GM12878 (cell line): ENCODE results near the gene SKAP1. TPM values are rescaled to one million over a fixed set of nuclear protein-coding genes. Genes with fewer than 3 reads are reported as not detected.

Experiments
- ATAC-seq: fragments of 200-7000 bp; cut with Tn5 transposase; 3 replicates; pipeline ENCODE4 v1.9.1; 2020; ENCODE audit warnings: mild to moderate bottlenecking, moderate library complexity
- Bru-seq: library from RNA; stranded (reverse); fragments of 400-500 nt; gene quantifications from one replicate; lab custom pipeline; 2021; lab: Mats Ljungman, UMichigan
- BruChase-seq, 2 experiments: library from RNA; stranded (reverse); fragments of 400-500 nt; gene quantifications; one replicate each; lab custom pipeline; 2021; lab: Mats Ljungman, UMichigan
- BruUV-seq: library from RNA; stranded (reverse); fragments of 400-500 nt; replicated peaks from 2 replicates; lab custom pipeline; 2021; lab: Mats Ljungman, UMichigan
- CTCF ChIA-PET: fragments of 300-600 bp; sonication (Branson Sonifier 250); formaldehyde crosslinking; extraction: SDS; loops from one replicate; lab custom pipeline; 2021; ENCODE audit warnings: inconsistent platforms; lab: Yijun Ruan, JAX
- POLR2A ChIA-PET: fragments of 350-600 bp; formaldehyde crosslinking; extraction: SDS; loops from one replicate; lab custom pipeline; 2021; ENCODE audit warnings: inconsistent platforms; lab: Charles Lee
- RAD21 ChIA-PET: fragments of 300-600 bp; sonication (Branson Sonifier 250); formaldehyde crosslinking; loops from one replicate; lab custom pipeline; 2023; ENCODE audit warnings: antibody characterized with exemption; ENCODE audit not compliant: unreplicated experiment; lab: Charles Lee
- SMC1A ChIA-PET: fragments of 300-600 bp; sonication (Branson Sonifier 250); formaldehyde crosslinking; loops from one replicate; lab custom pipeline; 2023; ENCODE audit not compliant: unreplicated experiment, uncharacterized antibody; lab: Charles Lee
- DNase-seq: peaks from one replicate; pipeline ENCODE4 v3.0.0-alpha.2; 2011; ENCODE audit warnings: low read depth, low spot score
- FAIRE-seq: peaks from 3 replicates; lab custom pipeline; 2011; peaks lifted over from hg19 to GRCh38; lab: Jason Lieb, UNC
- H2AFZ ChIP-seq: 2 replicates; pipeline ENCODE4 v1.6.0; 2011; ENCODE audit warnings: low read depth, low read length, control low read depth; ENCODE audit not compliant: control insufficient read depth
- H3K27ac ChIP-seq: 2 replicates; pipeline ENCODE4 v1.5.1; 2011; ENCODE audit warnings: control low read depth; ENCODE audit not compliant: control insufficient read depth, insufficient read depth
- H3K27me3 ChIP-seq, 2 experiments: replicated peaks in 1 of 2; 2 replicates each; pipeline versions ENCODE4 v1.6.0 to v1.6.1; 2011; ENCODE audit warnings: low read length in 1 of 2; ENCODE audit not compliant: control insufficient read depth in 2 of 2, insufficient read depth in 2 of 2
- H3K36me3 ChIP-seq, 2 experiments: 2 replicates each; pipeline ENCODE4 v1.5.1; 2011; ENCODE audit warnings: low read length in 1 of 2; ENCODE audit not compliant: control insufficient read depth in 2 of 2, insufficient read depth in 2 of 2
- H3K4me1 ChIP-seq: 2 replicates; pipeline ENCODE4 v1.6.1; 2011; ENCODE audit warnings: mild to moderate bottlenecking, low read length, moderate library complexity, mixed read lengths; ENCODE audit not compliant: control insufficient read depth, insufficient read depth
- H3K4me2 ChIP-seq: 2 replicates; pipeline ENCODE4 v1.6.0; 2011; ENCODE audit warnings: control low read depth; ENCODE audit not compliant: control insufficient read depth, insufficient read depth
- H3K4me3 ChIP-seq: fragments of 200-600 bp; sonication (generic); 2 replicates; pipeline ENCODE4 v1.5.1; 2016
- H3K79me2 ChIP-seq: 2 replicates; pipeline ENCODE4 v1.6.0; 2011; ENCODE audit warnings: low read length; ENCODE audit not compliant: control insufficient read depth, insufficient read depth
- H3K9ac ChIP-seq: 2 replicates; pipeline ENCODE4 v1.8.0; 2011; ENCODE audit warnings: low read length, control low read depth, mixed read lengths; ENCODE audit not compliant: control insufficient read depth, insufficient read depth
- H3K9me3 ChIP-seq: replicated peaks from 3 replicates; pipeline ENCODE4 v1.5.1; 2011; ENCODE audit warnings: mild to moderate bottlenecking, low read length; ENCODE audit not compliant: control insufficient read depth, insufficient read depth
- H4K20me1 ChIP-seq: 2 replicates; pipeline ENCODE4 v1.6.0; 2011; ENCODE audit not compliant: control insufficient read depth, insufficient read depth
- CREM ChIP-seq: IDR thresholded peaks from 2 replicates; pipeline ENCODE4 v1.6.1; 2014; ENCODE audit warnings: antibody characterized with exemption, low read depth
- FOS ChIP-seq: IDR thresholded peaks from 3 replicates; pipeline ENCODE4 v1.6.1; 2011; ENCODE audit warnings: borderline replicate concordance; ENCODE audit not compliant: insufficient read length; ENCODE audit errors: extremely low read depth
- FOXK2 ChIP-seq: fragments of 450-650 bp; IDR thresholded peaks from 2 replicates; pipeline ENCODE4 v1.6.1; 2017; ENCODE audit warnings: mild to moderate bottlenecking, moderate library complexity
- IKZF1 ChIP-seq: fragments of 450-650 bp; conservative IDR thresholded peaks from 2 replicates; pipeline ENCODE4 v1.6.1; 2017; ENCODE audit warnings: antibody characterized with exemption, mild to moderate bottlenecking
- IRF4 ChIP-seq: IDR thresholded peaks from 2 replicates; pipeline ENCODE4 v1.6.1; 2011; ENCODE audit warnings: low read depth, low read length
- MEF2B ChIP-seq: fragments of 450-650 bp; IDR thresholded peaks from 2 replicates; pipeline ENCODE4 v1.6.1; 2018; ENCODE audit warnings: mild to moderate bottlenecking, moderate library complexity; ENCODE audit not compliant: partially characterized antibody, poor library complexity, severe bottlenecking
- MTA3 ChIP-seq: IDR thresholded peaks from 2 replicates; pipeline ENCODE4 v1.6.1; 2012; ENCODE audit warnings: low read length, inconsistent platforms, borderline replicate concordance
- NR2F1 ChIP-seq: fragments of 450-650 bp; conservative IDR thresholded peaks from 2 replicates; pipeline ENCODE4 v1.6.1; 2017; ENCODE audit warnings: mild to moderate bottlenecking
- SRF ChIP-seq, 2 experiments: IDR thresholded peaks; 2 replicates each; pipeline ENCODE4 v1.6.1; 2011; ENCODE audit warnings: low read depth in 2 of 2, low read length in 2 of 2, mild to moderate bottlenecking in 1 of 2, moderate library complexity in 1 of 2
- YBX1 ChIP-seq: fragments of 450-650 bp; IDR thresholded peaks from 2 replicates; pipeline ENCODE4 v1.6.1; 2016; ENCODE audit warnings: antibody characterized with exemption
- ZSCAN29 ChIP-seq: fragments of 450-650 bp; IDR thresholded peaks from 2 replicates; pipeline ENCODE4 v1.6.1; 2017; ENCODE audit warnings: mild to moderate bottlenecking, moderate library complexity
- WGBS: methylation state at CpG from one replicate; pipeline ENCODE4 v1.1.6; 2016; ENCODE audit warnings: low lambda C conversion rate; ENCODE audit not compliant: insufficient replicate concordance, insufficient coverage; ENCODE audit errors: missing lambda C conversion rate; 5-methylcytosine and 5-hydroxymethylcytosine counted together
- in situ Hi-C: fragments of 300-500 bp; cut with MboI; formaldehyde crosslinking; loops from 9 replicates; pipeline ENCODE4 v1.14.3; 2018; ENCODE audit warnings: mixed read lengths
- intact Hi-C: fragments of 100-400 bp; cut with micrococcal nuclease; formaldehyde crosslinking; loops from one replicate; pipeline ENCODE4 v1.14.2; 2022; ENCODE audit not compliant: unreplicated experiment
- long read RNA-seq, 2 experiments: library from polyadenylated mRNA; unstranded; transcript quantifications; one replicate each; pipeline ENCODE4 v2.0.0, GENCODE V29; 2019 to 2020
- polyA minus RNA-seq, 3 experiments: library from RNA; depleted of rRNA, polyadenylated mRNA; stranded (reverse); fragments of >200 nt; gene quantifications; 2 replicates each; pipeline ENCODE4 v1.2.3, GENCODE V29; 2011
- polyA plus RNA-seq, 11 experiments: library from polyadenylated mRNA; depleted of rRNA in 4 of 11; unstranded in 6 of 11; stranded (reverse) in 5 of 11; fragments of >200 nt; fragmentation: Nextera tagmentation in 4 of 11; fragmentation: Illumina TruSeq in 1 of 11; extraction: Ambion mirVana in 4 of 11; extraction: Trizol in 1 of 11; gene quantifications; 1 replicate in 1 of 11; 2 replicates in 10 of 11; pipeline versions ENCODE4 v1.2.1 to v1.2.3, GENCODE V29; 2011 to 2016; ENCODE audit warnings: inconsistent platforms in 2 of 11, missing spikeins in 2 of 11, low read depth in 1 of 11
- total RNA-seq, 4 experiments: library from RNA; depleted of rRNA in 3 of 4; stranded (reverse); fragments of >200 nt in 3 of 4; fragmentation: Illumina TruSeq in 1 of 4; extraction: Trizol in 1 of 4; gene quantifications; 2 replicates each; pipeline versions ENCODE4 v1.2.1 to v1.2.3, GENCODE V29; 2013 to 2021
- TF ChIP-seq, protein P1 (sequence below): fragments of 450-650 bp; IDR thresholded peaks from 2 replicates; pipeline ENCODE4 v1.6.1; 2017; ENCODE audit warnings: mild to moderate bottlenecking
- TF ChIP-seq, protein P2 (sequence below): fragments of 450-650 bp; IDR thresholded peaks from 2 replicates; pipeline ENCODE4 v1.6.1; 2018; ENCODE audit warnings: mild to moderate bottlenecking, low read depth, moderate library complexity; ENCODE audit not compliant: partially characterized antibody

SKAP1 gene
- total RNA-seq (2013; cell fraction: nucleolus; rRNA removed) = 105 and 107 TPM in 2 replicates
- 18.0 and 18.4 TPM in 2 replicates for total RNA-seq (2014; rRNA removed)
- 34.5 and 38.7 TPM in 2 replicates for total RNA-seq (2014; rRNA removed; fragmentation: Illumina TruSeq; extraction: Trizol)
- total RNA-seq (2021) = 36.6 and 38.4 TPM in 2 replicates
- polyA plus RNA-seq (2011; ENCODE audit: low read depth) = 60.0 TPM
- polyA plus RNA-seq (2011; rRNA removed) = 97.6 and 149 TPM in 2 replicates
- polyA plus RNA-seq (2011; cell fraction: cytosol; rRNA removed) = 72.9 and 113 TPM in 2 replicates
- 45.5 and 54.5 TPM in 2 replicates for polyA plus RNA-seq (2011; cell fraction: nucleus; rRNA removed)
- 57.2 and 78.2 TPM in 2 replicates for polyA plus RNA-seq (2012)
- 72.1 and 78.5 TPM in 2 replicates for polyA plus RNA-seq (2014; fragmentation: Illumina TruSeq; extraction: Trizol)
- polyA plus RNA-seq (2014; fragmentation: Nextera tagmentation; extraction: Ambion mirVana) = 10 to 100 TPM; 17.1 to 34.2 TPM
- 27.4 and 35.2 TPM in 2 replicates for polyA plus RNA-seq (2014; rRNA removed)
- 10 to 100 TPM; 42.7 to 46.3 TPM for polyA plus RNA-seq (2016; fragmentation: Nextera tagmentation; extraction: Ambion mirVana)
- 60.6 and 66.1 TPM in 2 replicates for polyA minus RNA-seq (2011; rRNA and poly(A)+ RNA removed)
- polyA minus RNA-seq (2011; cell fraction: cytosol; rRNA and poly(A)+ RNA removed) = 18.0 and 20.8 TPM in 2 replicates
- 49.3 and 76.1 TPM in 2 replicates for polyA minus RNA-seq (2011; cell fraction: nucleus; rRNA and poly(A)+ RNA removed)
- percentile 91 among the genes with signal in this experiment for Bru-seq, nascent RNA
- percentile 79 among the genes with signal in this experiment for BruChase-seq, experiment 1, labeled RNA remaining after a 6-hour chase
- percentile 85 among the genes with signal in this experiment for BruChase-seq, experiment 2, labeled RNA remaining after a 2-hour chase
- long read RNA-seq, experiment 1, transcript SKAP1-201 (13 exons, 1,534 nt) = major isoform, 13 of 50 reads
- long read RNA-seq, experiment 1, partial matches to known transcripts = 9 of 50 reads
- long read RNA-seq, experiment 1, other reads (novel, unspliced or antisense) = 27 of 50 reads
- long read RNA-seq, experiment 2, transcript SKAP1-208 (12 exons, 1,477 nt) = minor isoform, 12 of 218 reads
- long read RNA-seq, experiment 2, transcript SKAP1-201 (13 exons, 1,534 nt) = major isoform, 82 of 218 reads
- long read RNA-seq, experiment 2, partial matches to known transcripts = 45 of 218 reads
- long read RNA-seq, experiment 2, other reads (novel, unspliced or antisense) = 79 of 218 reads

DNA sequence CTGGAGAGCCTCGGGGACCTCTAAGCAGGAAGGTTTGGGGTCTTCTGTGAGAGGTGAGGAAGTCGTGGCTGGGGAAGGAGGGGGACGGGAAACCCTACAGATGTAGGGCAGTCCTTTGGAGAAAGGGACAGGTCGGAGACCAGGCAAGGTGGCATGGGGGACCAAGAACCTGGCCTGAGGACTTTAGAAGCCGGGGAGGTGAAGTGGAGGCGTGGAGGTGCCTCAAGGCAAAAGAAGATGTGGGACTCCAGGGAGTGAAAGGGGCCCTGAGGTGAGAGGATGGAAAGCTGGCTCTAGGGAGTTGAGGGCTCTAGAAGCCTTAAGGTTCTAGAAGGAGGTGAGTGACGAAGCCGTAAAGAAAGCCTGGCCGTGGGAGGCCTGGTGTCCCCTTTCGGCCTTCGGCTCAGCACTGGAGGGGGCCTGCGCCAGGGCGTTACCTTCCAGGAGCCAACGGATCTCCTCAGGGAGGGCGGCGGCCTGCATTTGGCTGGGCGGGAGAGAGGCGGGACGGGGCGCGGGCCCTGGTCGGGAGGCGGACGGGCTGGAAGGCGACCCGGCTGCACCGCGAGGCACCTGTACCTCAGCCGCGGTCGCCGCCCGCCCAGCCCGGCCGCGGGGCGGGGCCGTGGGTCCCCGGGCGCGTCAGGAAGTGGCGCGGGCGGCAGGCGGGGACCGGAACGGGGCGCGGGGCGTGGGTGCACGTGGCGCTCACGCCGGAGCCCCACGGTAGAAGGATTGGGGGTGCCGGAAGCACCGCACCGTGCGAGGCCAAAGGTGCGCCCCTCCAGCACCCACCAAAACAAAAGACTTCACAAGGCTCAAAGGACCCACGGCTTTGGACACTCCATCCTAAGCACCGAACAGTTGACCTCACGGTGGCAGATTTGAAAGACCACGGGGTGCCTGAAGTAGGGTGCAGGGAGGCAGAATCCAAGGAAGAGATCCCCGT lies at the start of gene SKAP1:
Gene SKAP1, minus strand, starts transcription at position 577 of the 949 bp plus-strand sequence.
- peak within 1 kb of the TSS; percentile 94 for H3K4me3 ChIP-seq
- intact Hi-C loops = no loop called here
- BruUV-seq = no TSS peak
- TF ChIP-seq NR2F1 = peak; percentile 78; the same call in 1 of the 2 replicates
- 0 out of 2 replicates have a peak, but pooled peaks have one; percentile 36 for TF ChIP-seq ZSCAN29
- 0 out of 2 replicates have a peak, but pooled peaks have one; percentile 23 for TF ChIP-seq CREM
- no peak for TF ChIP-seq FOS
- no peak for TF ChIP-seq IRF4
- TF ChIP-seq MEF2B = no peak
- 0 out of 4 replicates have a peak, but pooled peaks of 1 of the 2 experiments have one; percentile 29 for TF ChIP-seq SRF (IDR thresholded peaks at IDR 0.05; ENCODE audit: low read depth in 2 of 2, low read length in 2 of 2)
- TF ChIP-seq IKZF1 = peak; percentile 86
- no peak for TF ChIP-seq FOXK2
- TF ChIP-seq, protein P1, sequence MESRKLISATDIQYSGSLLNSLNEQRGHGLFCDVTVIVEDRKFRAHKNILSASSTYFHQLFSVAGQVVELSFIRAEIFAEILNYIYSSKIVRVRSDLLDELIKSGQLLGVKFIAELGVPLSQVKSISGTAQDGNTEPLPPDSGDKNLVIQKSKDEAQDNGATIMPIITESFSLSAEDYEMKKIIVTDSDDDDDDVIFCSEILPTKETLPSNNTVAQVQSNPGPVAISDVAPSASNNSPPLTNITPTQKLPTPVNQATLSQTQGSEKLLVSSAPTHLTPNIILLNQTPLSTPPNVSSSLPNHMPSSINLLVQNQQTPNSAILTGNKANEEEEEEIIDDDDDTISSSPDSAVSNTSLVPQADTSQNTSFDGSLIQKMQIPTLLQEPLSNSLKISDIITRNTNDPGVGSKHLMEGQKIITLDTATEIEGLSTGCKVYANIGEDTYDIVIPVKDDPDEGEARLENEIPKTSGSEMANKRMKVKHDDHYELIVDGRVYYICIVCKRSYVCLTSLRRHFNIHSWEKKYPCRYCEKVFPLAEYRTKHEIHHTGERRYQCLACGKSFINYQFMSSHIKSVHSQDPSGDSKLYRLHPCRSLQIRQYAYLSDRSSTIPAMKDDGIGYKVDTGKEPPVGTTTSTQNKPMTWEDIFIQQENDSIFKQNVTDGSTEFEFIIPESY = no peak
- TF ChIP-seq YBX1 = no peak
- TF ChIP-seq, protein P2, sequence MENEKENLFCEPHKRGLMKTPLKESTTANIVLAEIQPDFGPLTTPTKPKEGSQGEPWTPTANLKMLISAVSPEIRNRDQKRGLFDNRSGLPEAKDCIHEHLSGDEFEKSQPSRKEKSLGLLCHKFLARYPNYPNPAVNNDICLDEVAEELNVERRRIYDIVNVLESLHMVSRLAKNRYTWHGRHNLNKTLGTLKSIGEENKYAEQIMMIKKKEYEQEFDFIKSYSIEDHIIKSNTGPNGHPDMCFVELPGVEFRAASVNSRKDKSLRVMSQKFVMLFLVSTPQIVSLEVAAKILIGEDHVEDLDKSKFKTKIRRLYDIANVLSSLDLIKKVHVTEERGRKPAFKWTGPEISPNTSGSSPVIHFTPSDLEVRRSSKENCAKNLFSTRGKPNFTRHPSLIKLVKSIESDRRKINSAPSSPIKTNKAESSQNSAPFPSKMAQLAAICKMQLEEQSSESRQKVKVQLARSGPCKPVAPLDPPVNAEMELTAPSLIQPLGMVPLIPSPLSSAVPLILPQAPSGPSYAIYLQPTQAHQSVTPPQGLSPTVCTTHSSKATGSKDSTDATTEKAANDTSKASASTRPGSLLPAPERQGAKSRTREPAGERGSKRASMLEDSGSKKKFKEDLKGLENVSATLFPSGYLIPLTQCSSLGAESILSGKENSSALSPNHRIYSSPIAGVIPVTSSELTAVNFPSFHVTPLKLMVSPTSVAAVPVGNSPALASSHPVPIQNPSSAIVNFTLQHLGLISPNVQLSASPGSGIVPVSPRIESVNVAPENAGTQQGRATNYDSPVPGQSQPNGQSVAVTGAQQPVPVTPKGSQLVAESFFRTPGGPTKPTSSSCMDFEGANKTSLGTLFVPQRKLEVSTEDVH = no peak
- 0 out of 2 replicates have a peak, but pooled peaks have one; percentile 42 for TF ChIP-seq MTA3

More for the DNA sequence above, at the start of gene SKAP1:
- H2AFZ ChIP-seq = peak within 1 kb of the TSS; percentile 42
- FAIRE-seq (no peak), DNase-seq (no peak), ATAC-seq (peak; percentile 84)
- in situ Hi-C loops = no loop called here
- H3K4me1 ChIP-seq = peaks cover 8% of the 10 kb centered on the region
- ChIA-PET SMC1A (interaction anchor here (1.5 kb wide), 1 partner anchor 153 kb away, joined by 3 read pairs; no protein-coding TSS in a partner anchor), CTCF (no interaction called here), RAD21 (interaction anchor here (2.2 kb wide), 1 partner anchor 9 kb away, joined by 30 read pairs; no protein-coding TSS in a partner anchor), POLR2A (interaction anchor here (0.5 to 2.3 kb wide), 3 partner anchors 11 to 376 kb away, joined by 3 to 31 read pairs (median 3); no protein-coding TSS in a partner anchor)
- H4K20me1 ChIP-seq = no peaks in the 10 kb centered on the region
- H3K9me3 ChIP-seq = no peaks in the 10 kb centered on the region
- no peaks in the 10 kb centered on the region for H3K27me3 ChIP-seq
- H3K9ac ChIP-seq = peak within 1 kb of the TSS; percentile 92
- H3K79me2 ChIP-seq = peaks cover 51% of the 10 kb centered on the region
- WGBS = 7% methylated on average over 51 of the region's 65 CpGs
- H3K36me3 ChIP-seq = no peaks in the 10 kb centered on the region
- H3K27ac ChIP-seq = peak within 1 kb of the TSS; percentile 74
- H3K4me2 ChIP-seq = peak within 1 kb of the TSS; percentile 96
